Sigmoid colon (tissue), 7 donors: Measurements from ENCODE around the gene IL1R2. TPM values are rescaled to one million over a fixed set of nuclear protein-coding genes. Genes with fewer than 3 reads are reported as not detected.

Experiments
- DNase-seq: peaks from one replicate; pipeline ENCODE4 v3.0.0-alpha.2; 2019
- H3K27ac ChIP-seq, 4 donors: fragments of 200-600 bp; sonication (generic); one replicate each; pipeline ENCODE4 v1.5.1; 2016 to 2019; ENCODE audit warnings: mild to moderate bottlenecking in 1 of 4
- H3K27me3 ChIP-seq, 3 donors: fragments of 200-600 bp; sonication (generic); one replicate each; pipeline ENCODE4 v1.5.1; 2019; ENCODE audit warnings: mild to moderate bottlenecking in 1 of 3
- H3K36me3 ChIP-seq, 4 donors: fragments of 200-600 bp; sonication (generic); one replicate each; pipeline ENCODE4 v1.5.1; 2016 to 2019
- H3K4me1 ChIP-seq, 4 donors: fragments of 200-600 bp; sonication (generic); one replicate each; pipeline ENCODE4 v1.5.1; 2017 to 2019
- H3K4me3 ChIP-seq, 4 donors: fragments of 200-600 bp; sonication (generic); one replicate each; pipeline ENCODE4 v1.5.1; 2017 to 2019; ENCODE audit warnings: mild to moderate bottlenecking in 2 of 4, moderate library complexity in 1 of 4
- H3K9me3 ChIP-seq, 4 donors: fragments of 200-600 bp in 3 of 4; sonication (generic) in 3 of 4; one replicate each; pipeline versions ENCODE4 v1.5.1 to v1.6.1; 2013 to 2019
- CTCF ChIP-seq, 4 experiments: fragments of 450-650 bp in 3 of 4; fragments of 200-600 bp in 1 of 4; IDR thresholded peaks; one replicate each; pipeline ENCODE4 v1.5.1; 2016 to 2019; ENCODE audit warnings: antibody characterized with exemption in 4 of 4, mild to moderate bottlenecking in 3 of 4, moderate library complexity in 2 of 4
- EP300 ChIP-seq, 4 donors: sonication (generic); formaldehyde crosslinking; IDR thresholded peaks; one replicate each; pipeline ENCODE4 v1.6.1; 2017; ENCODE audit warnings: antibody characterized with exemption in 4 of 4
- POLR2A ChIP-seq, 2 donors: fragments of 450-650 bp; IDR thresholded peaks; one replicate each; pipeline ENCODE4 v1.6.1; 2016; ENCODE audit warnings: antibody characterized with exemption in 2 of 2, mild to moderate bottlenecking in 2 of 2, moderate library complexity in 2 of 2
- POLR2AphosphoS5 ChIP-seq, 4 donors: sonication (generic); formaldehyde crosslinking; IDR thresholded peaks; one replicate each; pipeline ENCODE4 v1.6.1; 2017; ENCODE audit warnings: antibody characterized with exemption in 4 of 4
- WGBS, 2 donors: extraction: QIAGEN DNeasy Blood & Tissue Kit; methylation state at CpG; one replicate each; pipeline ENCODE4 v1.1.7; 2013; 5-methylcytosine and 5-hydroxymethylcytosine counted together
- intact Hi-C: fragments of 100-400 bp; cut with DNase I; formaldehyde crosslinking; loops from one replicate; pipeline ENCODE4 v1.15.1; 2023
- polyA plus RNA-seq, 3 donors: library from polyadenylated mRNA; stranded (reverse); fragments of 200-250 nt; gene quantifications; one replicate each; pipeline ENCODE4 v1.2.3, GENCODE V29; 2013
- total RNA-seq, 4 donors: library from RNA; depleted of rRNA; stranded (reverse); fragments of >200 nt; gene quantifications; one replicate each; pipeline ENCODE4 v1.1.0, GENCODE V29; 2016
- donor health status: healthy with polysubstance abuse.
- donor health status: Bipolar disorder and iron deficiency.
- donor health status: healthy.

The IL1R2 gene
- total and polyA plus RNA-seq, 7 donors, result 3.0 to 26.4 (median 15.9) TPM

GRCh38 chr2:102072741-102073140, 81.0 kb downstream of the IL1R2 start:
- intact Hi-C loops, result no loop called here
- DNase-seq, result no peak
- H3K4me1 ChIP-seq, result peaks cover 0 to 18% (median 13%) of the 10 kb centered on the region in 4 donors
- H3K9me3 ChIP-seq, result no peaks in the 10 kb centered on the region
- TF ChIP-seq CTCF (IDR thresholded peaks at IDR 0.05) (no peak), EP300 (IDR thresholded peaks at IDR 0.05) (no peak), POLR2A (IDR thresholded peaks at IDR 0.05) (no peak), POLR2AphosphoS5 (IDR thresholded peaks at IDR 0.05) (no peak)
- H3K4me3 ChIP-seq, result no peak overlapping the region
- H3K36me3 ChIP-seq, result no peaks in the 10 kb centered on the region
- WGBS, 2 donors, result 84% methylated on average over 5 of the region's 5 CpGs
- no peak overlapping the region for H3K27ac ChIP-seq
- H3K27me3 ChIP-seq, result no peaks in the 10 kb centered on the region

DNA sequence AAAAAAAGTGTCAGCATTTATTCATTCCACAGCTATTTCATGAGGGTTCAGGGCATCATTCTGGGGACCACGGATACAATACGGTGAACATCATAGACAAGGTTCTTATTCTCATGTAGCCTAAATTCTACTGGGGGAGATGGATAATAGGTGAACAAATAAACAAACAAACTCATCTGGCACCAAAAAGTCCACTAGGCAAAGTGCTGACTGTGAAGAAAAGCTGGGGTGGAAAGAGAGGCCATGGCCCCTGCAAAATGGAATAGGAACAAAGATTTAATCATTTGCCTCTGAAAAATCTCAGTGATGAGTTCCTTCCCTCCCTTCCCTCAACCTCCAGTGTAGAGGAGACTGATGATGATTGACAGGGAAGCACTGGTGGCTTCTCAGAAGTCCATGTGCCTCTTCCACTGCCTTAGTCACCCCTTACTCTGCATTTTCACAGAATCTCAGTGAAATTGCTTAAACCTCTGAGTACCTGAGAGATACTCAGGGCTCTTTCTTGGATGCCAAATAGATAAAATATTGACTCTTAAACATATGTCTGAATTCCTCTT, 81.5 kb downstream of the IL1R2 start:
- TF ChIP-seq EP300 (IDR thresholded peaks at IDR 0.05), result no peak
- H3K27ac ChIP-seq, result no peak overlapping the region
- intact Hi-C loops, result no loop called here

GRCh38 chr2:102074152-102074783, 82.5 kb downstream of the IL1R2 start:
- no peaks in the 10 kb centered on the region for H3K36me3 ChIP-seq
- DNase-seq, result no peak
- TF ChIP-seq POLR2A (IDR thresholded peaks at IDR 0.05), result no peak
- no peak for TF ChIP-seq CTCF (IDR thresholded peaks at IDR 0.05)
- TF ChIP-seq EP300 (IDR thresholded peaks at IDR 0.05), result no peak
- no peak overlapping the region for H3K27ac ChIP-seq
- H3K27me3 ChIP-seq, result no peaks in the 10 kb centered on the region
- no peaks in the 10 kb centered on the region for H3K9me3 ChIP-seq
- no peak overlapping the region for H3K4me3 ChIP-seq
- intact Hi-C loops, result no loop called here
- 65 to 78% methylated on average over 6 of the region's 6 CpGs for WGBS, 2 donors
- H3K4me1 ChIP-seq, result peaks cover 0 to 15% (median 13%) of the 10 kb centered on the region in 4 donors

More for the DNA sequence above, 81.5 kb downstream of the IL1R2 start:
- no peak for DNase-seq
- Histone ChIP-seq H3K27me3 (no peaks in the 10 kb centered on the region), H3K4me3 (no peak overlapping the region), H3K36me3 (no peaks in the 10 kb centered on the region), H3K4me1 (peaks cover 0 to 18% (median 13%) of the 10 kb centered on the region in 4 donors), H3K9me3 (no peaks in the 10 kb centered on the region)
- WGBS, 2 donors, result 92 to 95% methylated on average over 2 of the region's 2 CpGs

DNA sequence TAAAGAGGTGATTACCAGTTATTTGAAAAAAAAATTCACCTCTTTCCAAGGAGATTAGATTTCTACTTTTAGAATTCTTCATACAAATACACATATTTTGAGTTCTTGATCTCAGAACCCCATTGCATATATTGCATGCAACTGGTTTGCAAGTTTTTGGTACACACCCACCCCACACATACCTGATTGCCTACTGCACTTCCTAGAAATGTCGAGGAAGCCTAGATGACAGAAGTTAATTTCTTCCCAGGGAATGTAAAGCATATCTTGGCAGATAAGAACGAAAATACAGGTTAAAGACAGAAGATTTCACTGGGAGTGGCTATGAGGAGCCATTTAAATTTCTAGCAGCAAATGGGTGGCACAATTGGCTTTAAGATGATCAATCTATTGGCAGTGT, 83.7 kb downstream of the IL1R2 start:
- intact Hi-C loops, result no loop called here
- no peak for TF ChIP-seq EP300 (IDR thresholded peaks at IDR 0.05)
- TF ChIP-seq CTCF (IDR thresholded peaks at IDR 0.05), result no peak
- no peak for TF ChIP-seq POLR2AphosphoS5 (IDR thresholded peaks at IDR 0.05)
- TF ChIP-seq POLR2A (IDR thresholded peaks at IDR 0.05), result no peak
- no peak for DNase-seq
- Histone ChIP-seq H3K36me3 (no peaks in the 10 kb centered on the region), H3K27me3 (no peaks in the 10 kb centered on the region), H3K4me1 (peaks cover 0 to 4% (median 3%) of the 10 kb centered on the region in 4 donors), H3K4me3 (no peak overlapping the region), H3K9me3 (no peaks in the 10 kb centered on the region), H3K27ac (no peak overlapping the region)
- 32 to 81% methylated on average over 2 of the region's 2 CpGs for WGBS, 2 donors

GRCh38 chr2:102076512-102076911, 84.8 kb downstream of the IL1R2 start:
- no peak for TF ChIP-seq POLR2A (IDR thresholded peaks at IDR 0.05)
- TF ChIP-seq CTCF (IDR thresholded peaks at IDR 0.05), result no peak
- TF ChIP-seq POLR2AphosphoS5 (IDR thresholded peaks at IDR 0.05), result no peak
- TF ChIP-seq EP300 (IDR thresholded peaks at IDR 0.05), result no peak
- Histone ChIP-seq H3K36me3 (no peaks in the 10 kb centered on the region), H3K4me3 (no peak overlapping the region)

More at GRCh38 chr2:102076512-102076911, 84.8 kb downstream of the IL1R2 start:
- Histone ChIP-seq H3K4me1 (no peaks in the 10 kb centered on the region), H3K9me3 (no peaks in the 10 kb centered on the region), H3K27ac (no peak overlapping the region), H3K27me3 (no peaks in the 10 kb centered on the region)
- no peak for DNase-seq
- intact Hi-C loops, result no loop called here

Other genes starting within 250 kb of the IL1R2 start
- 100 to 1,000 TPM in 1 of 4 donors, 10 to 100 TPM in 3; 41.0 to 144 (median 50.7) TPM for gene IL1R1, start 150.8 kb downstream of the IL1R2 start, total RNA-seq
- 10 to 100 TPM; 14.6 to 43.2 (median 34.9) TPM for gene IL1R1, start 150.8 kb downstream of the IL1R2 start, polyA plus RNA-seq
- under 1 TPM in 1 of 4 donors, not detected in 3; 0.27 TPM for gene IL1RL2, start 195.1 kb downstream of the IL1R2 start, total RNA-seq
- gene IL1RL2, start 195.1 kb downstream of the IL1R2 start, polyA plus RNA-seq, result under 1 TPM in 2 of 3 donors, not detected in 1; 0.60 to 0.90 TPM